SK-N-SH (cell line): ENCODE measurements around the gene FPR1.

Experiments used
- CTCF ChIP-seq: fragments of 200-600 bp; sonication (generic); IDR thresholded peaks from 2 replicates; pipeline ENCODE4 v1.6.1; 2017; ENCODE audit warnings: antibody characterized with exemption, mild to moderate bottlenecking, moderate library complexity
- EP300 ChIP-seq, 2 experiments: IDR thresholded peaks; 2 replicates each; pipeline versions ENCODE4 v1.4.0 to v1.6.1; 2012; ENCODE audit warnings: borderline replicate concordance in 1 of 2, low read depth in 1 of 2, low read length in 1 of 2
- GABPA ChIP-seq: IDR thresholded peaks from 2 replicates; pipeline ENCODE4 v1.4.0; 2012; ENCODE audit warnings: low read depth, mild to moderate bottlenecking
- SMC3 ChIP-seq: IDR thresholded peaks from 2 replicates; pipeline ENCODE4 v1.6.1; 2012; ENCODE audit warnings: low read depth, low read length, improper control_type of control experiment
- USF1 ChIP-seq: IDR thresholded peaks from 2 replicates; pipeline ENCODE4 v1.4.0; 2012; ENCODE audit warnings: low read depth, borderline replicate concordance
- TF ChIP-seq, protein P1 (sequence below): fragments of 150-350 bp; IDR thresholded peaks from 2 replicates; pipeline ENCODE4 v1.6.1; 2017; ENCODE audit warnings: antibody characterized with exemption, low read length, low read depth, borderline replicate concordance

- TF ChIP-seq, protein P1, sequence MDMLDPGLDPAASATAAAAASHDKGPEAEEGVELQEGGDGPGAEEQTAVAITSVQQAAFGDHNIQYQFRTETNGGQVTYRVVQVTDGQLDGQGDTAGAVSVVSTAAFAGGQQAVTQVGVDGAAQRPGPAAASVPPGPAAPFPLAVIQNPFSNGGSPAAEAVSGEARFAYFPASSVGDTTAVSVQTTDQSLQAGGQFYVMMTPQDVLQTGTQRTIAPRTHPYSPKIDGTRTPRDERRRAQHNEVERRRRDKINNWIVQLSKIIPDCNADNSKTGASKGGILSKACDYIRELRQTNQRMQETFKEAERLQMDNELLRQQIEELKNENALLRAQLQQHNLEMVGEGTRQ, result no peak
- no peak for TF ChIP-seq CTCF
- no peak for TF ChIP-seq USF1
- TF ChIP-seq SMC3, result no peak
- TF ChIP-seq GABPA, result no peak
- no peak for TF ChIP-seq EP300 (IDR thresholded peaks at IDR 0.05; ENCODE audit: borderline replicate concordance in 1 of 2, low read depth in 1 of 2, low read length in 1 of 2)
Measured at GRCh38 chr19:51788029-51788428, 36.4 kb upstream of the FPR1 start.
